Mesendoderm (in vitro differentiated cells): ENCODE data around the gene EXD3.

Source experiments
- DNase-seq: peaks from one replicate; pipeline ENCODE4 v3.0.0; 2013
- H2AK5ac ChIP-seq: 2 replicates; pipeline ENCODE4 v1.6.1; 2013; ENCODE audit warnings: low read length, inconsistent platforms
- H2BK120ac ChIP-seq: 2 replicates; pipeline ENCODE4 v1.6.1; 2013; ENCODE audit warnings: low read depth, mild to moderate bottlenecking, low read length, moderate library complexity, mixed read lengths
- H2BK15ac ChIP-seq: replicated peaks from 2 replicates; pipeline ENCODE4 v1.6.1; 2013; ENCODE audit warnings: low read depth, mild to moderate bottlenecking, moderate library complexity
- H2BK5ac ChIP-seq: 2 replicates; pipeline ENCODE4 v1.6.1; 2013; ENCODE audit warnings: low read length, inconsistent platforms
- H3K18ac ChIP-seq: 2 replicates; pipeline ENCODE4 v1.6.1; 2013; ENCODE audit warnings: mild to moderate bottlenecking, low read length, mixed read lengths
- H3K23ac ChIP-seq: one replicate; pipeline ENCODE4 v1.6.1; 2013; ENCODE audit warnings: low read length
- H3K27ac ChIP-seq: 2 replicates; pipeline ENCODE4 v1.5.1; 2013; ENCODE audit warnings: low read depth, mild to moderate bottlenecking, inconsistent platforms, low read length, moderate library complexity
- H3K27me3 ChIP-seq: 2 replicates; pipeline ENCODE4 v1.6.1; 2013; ENCODE audit warnings: low read length, control low read depth, mild to moderate bottlenecking, inconsistent platforms; ENCODE audit not compliant: insufficient read depth, poor library complexity
- H3K36me3 ChIP-seq: 2 replicates; pipeline ENCODE4 v1.6.1; 2013; ENCODE audit warnings: low read length, inconsistent platforms; ENCODE audit not compliant: control insufficient read depth, insufficient read depth
- H3K4ac ChIP-seq: one replicate; pipeline ENCODE4 v1.6.1; 2013; ENCODE audit warnings: low read depth, mild to moderate bottlenecking, low read length, moderate library complexity
- H3K4me1 ChIP-seq: 2 replicates; pipeline ENCODE4 v1.6.1; 2013; ENCODE audit warnings: low read depth, low read length, inconsistent platforms; ENCODE audit not compliant: control insufficient read depth
- H3K4me2 ChIP-seq: 2 replicates; pipeline ENCODE4 v1.6.1; 2013; ENCODE audit warnings: low read length
- H3K4me3 ChIP-seq: 2 replicates; pipeline ENCODE4 v1.5.1; 2013; ENCODE audit warnings: mild to moderate bottlenecking, low read length
- H3K56ac ChIP-seq: one replicate; pipeline ENCODE4 v1.6.1; 2013; ENCODE audit warnings: low read length
- H3K79me1 ChIP-seq: 2 replicates; pipeline ENCODE4 v1.6.1; 2013; ENCODE audit warnings: low read length, inconsistent platforms
- H3K79me2 ChIP-seq: 2 replicates; pipeline ENCODE4 v1.6.1; 2013; ENCODE audit warnings: mild to moderate bottlenecking, low read length; ENCODE audit not compliant: control insufficient read depth, insufficient read depth
- H3K9ac ChIP-seq: 2 replicates; pipeline ENCODE4 v1.6.1; 2013; ENCODE audit warnings: low read length, inconsistent platforms
- H4K5ac ChIP-seq: one replicate; pipeline ENCODE4 v1.6.1; 2013; ENCODE audit warnings: low read length
- H4K8ac ChIP-seq: one replicate; pipeline ENCODE4 v1.6.1; 2013; ENCODE audit warnings: low read depth, mild to moderate bottlenecking, control low read depth, low read length, moderate library complexity
- WGBS: extraction: QIAGEN DNeasy Blood & Tissue Kit; methylation state at CpG from one replicate; pipeline ENCODE4 v1.1.7; 2013; ENCODE audit warnings: low lambda C conversion rate, missing lambda C conversion rate; ENCODE audit not compliant: insufficient coverage; ENCODE audit errors: extremely low coverage; 5-methylcytosine and 5-hydroxymethylcytosine counted together

The EXD3 gene

GRCh38 chr9:137459152-137459600 is 36.2 kb upstream of the EXD3 start, which contains the start of gene NSMF:
NSMF (minus strand) TSS chr9:137459334; CDS start chr9:137459102, 232 bp downstream.
- no peaks in the 10 kb centered on the region for H3K79me1 ChIP-seq
- peak within 1 kb of the TSS; percentile 89 for H3K9ac ChIP-seq
- H4K8ac ChIP-seq, result no peak within 1 kb of the TSS
- H2BK5ac ChIP-seq, result no peak within 1 kb of the TSS
- no peaks in the 10 kb centered on the region for H3K79me2 ChIP-seq
- peaks cover 4% of the 10 kb centered on the region for H3K4me1 ChIP-seq
- H3K4ac ChIP-seq, result no peak within 1 kb of the TSS
- WGBS, result no CpG with 5 or more reads among the region's 62 CpGs
- no peak within 1 kb of the TSS for H3K27ac ChIP-seq
- no peak within 1 kb of the TSS for H2AK5ac ChIP-seq
- no peaks in the 10 kb centered on the region for H3K36me3 ChIP-seq
- peak within 1 kb of the TSS; percentile 81 for H3K4me2 ChIP-seq
- H3K18ac ChIP-seq, result peak within 1 kb of the TSS; percentile 24
- no peaks in the 10 kb centered on the region for H3K27me3 ChIP-seq
- no peak within 1 kb of the TSS for H4K5ac ChIP-seq
- H2BK120ac ChIP-seq, result no peak within 1 kb of the TSS
- H3K4me3 ChIP-seq, result peak within 1 kb of the TSS; percentile 61
- peak; percentile 90 for DNase-seq
- no peak within 1 kb of the TSS for H2BK15ac ChIP-seq
- no peak within 1 kb of the TSS for H3K23ac ChIP-seq
- peak within 1 kb of the TSS; percentile 94 for H3K56ac ChIP-seq

GRCh38 chr9:137458194-137459151 is 35.5 kb upstream of the EXD3 start:
- Histone ChIP-seq H4K5ac (no peak overlapping the region), H3K4ac (no peak overlapping the region), H3K27me3 (no peaks in the 10 kb centered on the region), H3K27ac (no peak overlapping the region), H3K18ac (no peak overlapping the region), H3K36me3 (no peaks in the 10 kb centered on the region), H2BK5ac (no peak overlapping the region), H3K9ac (peak overlapping the region; percentile 89), H2BK15ac (no peak overlapping the region), H2BK120ac (no peak overlapping the region), H3K56ac (peak overlapping the region; percentile 94), H4K8ac (no peak overlapping the region), H3K4me1 (peaks cover 4% of the 10 kb centered on the region), H3K4me2 (peak overlapping the region; percentile 81), H2AK5ac (no peak overlapping the region), H3K79me1 (no peaks in the 10 kb centered on the region), H3K79me2 (no peaks in the 10 kb centered on the region), H3K4me3 (peak overlapping the region; percentile 61), H3K23ac (no peak overlapping the region)
- no CpG with 5 or more reads among the region's 88 CpGs for WGBS
- no peak for DNase-seq

GRCh38 chr9:137457406-137458193 is 34.6 kb upstream of the EXD3 start:
- no peak overlapping the region for H3K18ac ChIP-seq
- no peak overlapping the region for H3K23ac ChIP-seq
- H3K27me3 ChIP-seq, result no peaks in the 10 kb centered on the region
- no peak for DNase-seq
- no peak overlapping the region for H2BK15ac ChIP-seq
- no peak overlapping the region for H4K5ac ChIP-seq
- H3K4me1 ChIP-seq, result peaks cover 4% of the 10 kb centered on the region
- no peak overlapping the region for H3K4me2 ChIP-seq
- H3K27ac ChIP-seq, result no peak overlapping the region
- H2AK5ac ChIP-seq, result no peak overlapping the region
- no CpG with 5 or more reads among the region's 44 CpGs for WGBS
- no peak overlapping the region for H2BK120ac ChIP-seq
- H3K9ac ChIP-seq, result peak overlapping the region; percentile 89
- H4K8ac ChIP-seq, result no peak overlapping the region
- peak overlapping the region; percentile 94 for H3K56ac ChIP-seq
- H3K4me3 ChIP-seq, result no peak overlapping the region
- no peaks in the 10 kb centered on the region for H3K36me3 ChIP-seq
- H3K79me2 ChIP-seq, result no peaks in the 10 kb centered on the region
- no peak overlapping the region for H2BK5ac ChIP-seq
- no peaks in the 10 kb centered on the region for H3K79me1 ChIP-seq
- H3K4ac ChIP-seq, result no peak overlapping the region

- no CpG with 5 or more reads among the region's 10 CpGs for WGBS
- no peak overlapping the region for H3K9ac ChIP-seq
- no peak overlapping the region for H3K18ac ChIP-seq
- H3K4ac ChIP-seq, result no peak overlapping the region
- no peak overlapping the region for H3K4me2 ChIP-seq
- H3K79me2 ChIP-seq, result no peaks in the 10 kb centered on the region
- no peak overlapping the region for H3K56ac ChIP-seq
- no peaks in the 10 kb centered on the region for H3K27me3 ChIP-seq
- H2BK15ac ChIP-seq, result no peak overlapping the region
- no peaks in the 10 kb centered on the region for H3K36me3 ChIP-seq
- peaks cover 4% of the 10 kb centered on the region for H3K4me1 ChIP-seq
- H3K23ac ChIP-seq, result no peak overlapping the region
- no peak overlapping the region for H2AK5ac ChIP-seq
- H3K27ac ChIP-seq, result no peak overlapping the region
- H4K5ac ChIP-seq, result no peak overlapping the region
- no peaks in the 10 kb centered on the region for H3K79me1 ChIP-seq
- no peak for DNase-seq
- H2BK120ac ChIP-seq, result no peak overlapping the region
- no peak overlapping the region for H4K8ac ChIP-seq
- no peak overlapping the region for H3K4me3 ChIP-seq
- H2BK5ac ChIP-seq, result no peak overlapping the region
Measured at GRCh38 chr9:137456864-137457405, 34.0 kb upstream of the EXD3 start.

- Histone ChIP-seq H3K4me3 (no peak overlapping the region), H3K4ac (no peak overlapping the region), H3K79me2 (no peaks in the 10 kb centered on the region), H3K79me1 (no peaks in the 10 kb centered on the region), H2AK5ac (no peak overlapping the region), H4K8ac (no peak overlapping the region), H2BK120ac (no peak overlapping the region), H3K4me2 (no peak overlapping the region), H2BK15ac (no peak overlapping the region), H3K23ac (no peak overlapping the region), H3K27me3 (no peaks in the 10 kb centered on the region), H3K9ac (no peak overlapping the region), H2BK5ac (no peak overlapping the region), H3K56ac (no peak overlapping the region), H3K27ac (no peak overlapping the region), H3K4me1 (peaks cover 4% of the 10 kb centered on the region), H3K18ac (no peak overlapping the region), H3K36me3 (no peaks in the 10 kb centered on the region), H4K5ac (no peak overlapping the region)
- DNase-seq, result no peak
- no CpG with 5 or more reads among the region's 12 CpGs for WGBS
Measured at GRCh38 chr9:137456061-137456863, 33.3 kb upstream of the EXD3 start.
